Activated naive CD4-positive, alpha-beta T cell treated with anti-CD3 and anti-CD28 coated beads, Interleukin-2, amount 10 ng/mL, durations not matched to agents 7 days and 5 days (primary cell): ENCODE measurements around the gene GNA15.

Experiments
- CTCF ChIA-PET: fragments of 350-600 bp; sonication (Branson Sonifier 250); formaldehyde crosslinking; loops from one replicate; lab custom pipeline; 2021; ENCODE audit warnings: antibody characterized with exemption; lab: Charles Lee
- DNase-seq: peaks from one replicate; pipeline ENCODE4 v3.0.0-alpha.2; 2020
- H3K27ac Mint-ChIP-seq: one replicate; pipeline ENCODE4 v1.8.0; 2021; ENCODE audit warnings: mild to moderate bottlenecking, moderate library complexity, mixed read lengths
- H3K27me3 Mint-ChIP-seq: one replicate; pipeline ENCODE4 v1.8.0; 2021; ENCODE audit warnings: mild to moderate bottlenecking, mixed read lengths
- H3K36me3 Mint-ChIP-seq: one replicate; pipeline ENCODE4 v1.8.0; 2021; ENCODE audit warnings: mixed read lengths
- H3K4me1 Mint-ChIP-seq: one replicate; pipeline ENCODE4 v1.8.0; 2021; ENCODE audit warnings: mixed read lengths
- H3K4me3 Mint-ChIP-seq: one replicate; pipeline ENCODE4 v1.8.0; 2021; ENCODE audit warnings: mild to moderate bottlenecking, moderate library complexity, mixed read lengths
- H3K9me3 Mint-ChIP-seq: one replicate; pipeline ENCODE4 v1.8.0; 2021; ENCODE audit warnings: mixed read lengths

GNA15 gene

GRCh38 chr19:3100331-3100730, 35.5 kb upstream of the GNA15 start:
- H3K9me3 Mint-ChIP-seq, result no peaks in the 10 kb centered on the region
- peaks cover 88% of the 10 kb centered on the region for H3K27me3 Mint-ChIP-seq
- H3K4me1 Mint-ChIP-seq, result peaks cover 32% of the 10 kb centered on the region
- no peak overlapping the region for H3K4me3 Mint-ChIP-seq
- CTCF ChIA-PET, result interaction anchor here (1.0 kb wide), 1 partner anchor 138 kb away, joined by 4 read pairs; no protein-coding TSS in a partner anchor
- H3K27ac Mint-ChIP-seq, result no peak overlapping the region
- H3K36me3 Mint-ChIP-seq, result no peaks in the 10 kb centered on the region
- no peak for DNase-seq

GRCh38 chr19:3100747-3101730, 34.8 kb upstream of the GNA15 start:
- CTCF ChIA-PET, result interaction anchor here (1.0 to 5.8 kb wide), 3 partner anchors 23 to 138 kb away, joined by 3 to 75 read pairs (median 4); no protein-coding TSS in a partner anchor
- Mint-ChIP-seq H3K36me3 (no peaks in the 10 kb centered on the region), H3K9me3 (no peaks in the 10 kb centered on the region), H3K4me3 (no peak overlapping the region), H3K4me1 (peaks cover 25% of the 10 kb centered on the region), H3K27me3 (peaks cover 86% of the 10 kb centered on the region), H3K27ac (no peak overlapping the region)
- DNase-seq, result no peak

DNA sequence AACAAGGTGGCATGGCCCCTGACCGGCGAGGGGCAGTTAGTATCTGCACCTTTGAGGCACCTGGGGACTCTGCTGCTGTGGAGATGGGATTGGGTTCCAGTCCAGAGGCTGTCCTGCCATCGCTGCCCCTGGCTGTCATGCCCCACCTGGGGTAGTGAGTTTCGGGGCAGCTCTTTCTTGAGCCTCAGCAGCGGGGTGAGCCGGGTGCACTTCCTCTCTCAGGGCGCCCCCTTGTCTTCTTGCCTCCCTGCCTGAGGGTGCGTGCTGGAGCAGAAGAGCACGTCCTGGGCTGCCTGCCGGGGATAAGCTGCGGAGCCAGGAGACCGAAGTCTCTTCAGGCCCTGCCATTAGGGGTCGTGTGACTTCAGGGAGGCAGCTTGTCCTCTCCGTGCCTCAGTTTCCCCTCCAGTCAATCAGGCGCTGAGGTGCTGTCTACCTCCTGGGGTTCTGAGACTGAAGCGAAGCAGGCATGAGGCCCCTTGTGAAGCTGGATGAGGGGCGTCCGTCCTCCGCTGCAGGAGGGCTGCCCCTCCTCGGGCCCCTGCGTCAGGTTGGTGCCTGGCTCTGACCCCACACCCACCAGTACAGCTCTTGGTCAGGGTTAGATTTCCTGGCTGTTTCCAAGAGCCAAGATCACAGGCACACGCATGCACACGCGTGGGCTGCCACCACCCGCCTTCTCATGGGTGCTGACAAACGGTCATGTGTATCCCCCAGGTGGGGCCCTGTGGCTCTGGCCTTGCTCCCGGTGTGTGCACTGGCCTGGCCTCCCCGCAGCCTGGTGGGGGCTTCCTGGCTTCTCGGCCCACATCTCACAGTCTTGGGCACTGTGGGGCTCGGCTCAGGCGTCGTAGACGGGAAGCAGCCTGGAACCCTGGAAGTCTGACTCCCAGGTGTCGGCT, 33.3 kb upstream of the GNA15 start:
- DNase-seq, result no peak
- no peak overlapping the region for H3K27ac Mint-ChIP-seq
- peaks cover 73% of the 10 kb centered on the region for H3K27me3 Mint-ChIP-seq
- CTCF ChIA-PET, result interaction anchor here (1.4 to 5.8 kb wide), 4 partner anchors 14 to 43 kb away, joined by 3 to 75 read pairs (median 10); no protein-coding TSS in a partner anchor
- peaks cover 20% of the 10 kb centered on the region for H3K4me1 Mint-ChIP-seq
- no peaks in the 10 kb centered on the region for H3K9me3 Mint-ChIP-seq
- no peak overlapping the region for H3K4me3 Mint-ChIP-seq
- H3K36me3 Mint-ChIP-seq, result no peaks in the 10 kb centered on the region

DNA sequence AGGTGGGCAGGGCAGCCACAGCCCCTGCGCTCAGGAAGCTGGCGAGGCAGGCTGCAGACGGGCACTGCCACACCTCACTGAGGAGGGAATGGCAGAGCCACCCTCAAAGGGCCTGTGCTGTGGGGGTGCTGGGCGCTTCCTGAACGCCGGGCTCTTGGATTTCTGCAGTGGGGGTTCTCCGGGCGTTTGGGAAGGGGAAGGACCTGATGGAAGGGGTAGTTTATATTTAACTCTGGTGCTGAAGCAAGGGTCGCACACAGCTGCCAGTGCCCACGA, 31.2 kb upstream of the GNA15 start:
- no peaks in the 10 kb centered on the region for H3K36me3 Mint-ChIP-seq
- H3K4me3 Mint-ChIP-seq, result no peak overlapping the region
- CTCF ChIA-PET, result interaction anchor here (1.1 to 8.0 kb wide), 20 partner anchors 9 to 155 kb away, joined by 3 to 165 read pairs (median 5); no protein-coding TSS in a partner anchor
- peaks cover 14% of the 10 kb centered on the region for H3K4me1 Mint-ChIP-seq
- H3K27me3 Mint-ChIP-seq, result peaks cover 54% of the 10 kb centered on the region
- no peak for DNase-seq
- no peaks in the 10 kb centered on the region for H3K9me3 Mint-ChIP-seq
- no peak overlapping the region for H3K27ac Mint-ChIP-seq

- no peak for DNase-seq
- Mint-ChIP-seq H3K4me1 (peaks cover 12% of the 10 kb centered on the region), H3K9me3 (no peaks in the 10 kb centered on the region), H3K36me3 (no peaks in the 10 kb centered on the region), H3K27me3 (peaks cover 42% of the 10 kb centered on the region), H3K27ac (no peak overlapping the region), H3K4me3 (no peak overlapping the region)
- CTCF ChIA-PET, result interaction anchor here (1.0 to 8.0 kb wide), 5 partner anchors 24 to 155 kb away, joined by 3 to 165 read pairs (median 4); no protein-coding TSS in a partner anchor
These were observed 30.0 kb upstream of the GNA15 start for GRCh38 chr19:3105641-3106508.

- CTCF ChIA-PET, result interaction anchor here (0.7 to 8.0 kb wide), 5 partner anchors 22 to 155 kb away, joined by 3 to 165 read pairs (median 3); no protein-coding TSS in a partner anchor
- H3K9me3 Mint-ChIP-seq, result no peaks in the 10 kb centered on the region
- peaks cover 12% of the 10 kb centered on the region for H3K4me1 Mint-ChIP-seq
- no peak overlapping the region for H3K4me3 Mint-ChIP-seq
- no peak overlapping the region for H3K27ac Mint-ChIP-seq
- no peak for DNase-seq
- H3K27me3 Mint-ChIP-seq, result peaks cover 34% of the 10 kb centered on the region
- no peaks in the 10 kb centered on the region for H3K36me3 Mint-ChIP-seq
These were observed 29.2 kb upstream of the GNA15 start for GRCh38 chr19:3106509-3107141.

DNA sequence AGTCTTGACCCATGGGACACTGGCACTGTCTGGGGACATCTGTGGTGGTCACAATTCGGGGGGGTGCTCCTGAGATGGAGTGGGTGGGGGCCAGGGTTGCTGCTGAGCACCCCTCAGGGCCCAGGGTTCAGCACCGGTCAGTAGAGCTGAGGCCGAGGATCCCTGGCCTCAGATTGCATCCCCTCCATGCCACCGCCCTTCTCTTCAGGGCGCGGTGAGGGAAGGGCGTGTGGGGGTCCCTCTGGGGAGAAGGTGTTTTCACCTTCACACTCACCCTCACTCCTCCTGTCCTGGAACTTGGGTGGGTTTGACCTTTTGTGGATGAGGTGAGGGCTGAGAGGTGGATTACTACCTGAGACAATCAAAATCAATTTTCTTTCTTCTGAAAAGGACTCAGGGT, 28.2 kb upstream of the GNA15 start:
- Mint-ChIP-seq H3K36me3 (no peaks in the 10 kb centered on the region), H3K27me3 (peaks cover 24% of the 10 kb centered on the region), H3K4me3 (no peak overlapping the region), H3K9me3 (no peaks in the 10 kb centered on the region), H3K27ac (no peak overlapping the region), H3K4me1 (peaks cover 12% of the 10 kb centered on the region)
- DNase-seq, result no peak
- CTCF ChIA-PET, result interaction anchor here (0.6 to 8.0 kb wide), 13 partner anchors 19 to 224 kb away, joined by 3 to 165 read pairs (median 5); no protein-coding TSS in a partner anchor

- CTCF ChIA-PET, result interaction anchor here (0.6 to 8.0 kb wide), 21 partner anchors 8 to 221 kb away, joined by 3 to 165 read pairs (median 4); no protein-coding TSS in a partner anchor
- H3K36me3 Mint-ChIP-seq, result no peaks in the 10 kb centered on the region
These were observed 27.1 kb upstream of the GNA15 start for GRCh38 chr19:3108775-3109174.

DNA sequence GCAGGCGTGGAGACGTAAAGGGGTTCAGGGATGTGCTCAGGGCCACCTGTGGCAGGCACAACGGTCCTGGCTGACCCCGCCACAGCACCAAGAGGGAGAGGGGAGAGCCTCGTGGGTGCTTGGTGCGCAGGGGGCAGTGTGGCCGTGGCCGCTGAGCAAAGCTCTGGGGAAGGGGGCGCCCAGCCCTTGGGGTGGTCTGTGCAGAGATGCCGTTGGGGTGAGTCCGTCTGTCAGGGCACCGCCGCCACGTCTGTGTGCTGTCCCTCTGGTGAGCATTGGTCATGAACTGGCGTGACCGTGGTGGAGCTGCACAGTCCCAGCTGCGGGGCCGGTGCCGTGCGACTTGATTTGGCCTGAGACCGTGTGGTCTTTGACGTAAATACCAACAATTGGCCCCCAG, 26.3 kb upstream of the GNA15 start:
- H3K4me1 Mint-ChIP-seq, result peaks cover 4% of the 10 kb centered on the region
- H3K4me3 Mint-ChIP-seq, result no peak overlapping the region
- H3K27ac Mint-ChIP-seq, result no peak overlapping the region
- H3K27me3 Mint-ChIP-seq, result peaks cover 11% of the 10 kb centered on the region
- H3K9me3 Mint-ChIP-seq, result no peaks in the 10 kb centered on the region
- DNase-seq, result no peak
- CTCF ChIA-PET, result interaction anchor here (1.3 to 8.0 kb wide), 7 partner anchors 8 to 149 kb away, joined by 3 to 165 read pairs (median 5); no protein-coding TSS in a partner anchor
- H3K36me3 Mint-ChIP-seq, result no peaks in the 10 kb centered on the region

More at GRCh38 chr19:3108775-3109174, 27.1 kb upstream of the GNA15 start:
- Mint-ChIP-seq H3K27me3 (peaks cover 18% of the 10 kb centered on the region), H3K4me1 (peaks cover 9% of the 10 kb centered on the region), H3K27ac (peak overlapping the region; percentile 50), H3K9me3 (no peaks in the 10 kb centered on the region), H3K4me3 (no peak overlapping the region)
- DNase-seq, result peak; percentile 83

- CTCF ChIA-PET, result interaction anchor here (1.3 to 8.0 kb wide), 4 partner anchors 16 to 150 kb away, joined by 3 to 165 read pairs (median 4); no protein-coding TSS in a partner anchor
- peaks cover 4% of the 10 kb centered on the region for H3K4me1 Mint-ChIP-seq
- H3K4me3 Mint-ChIP-seq, result no peak overlapping the region
- no peak overlapping the region for H3K27ac Mint-ChIP-seq
- peaks cover 9% of the 10 kb centered on the region for H3K27me3 Mint-ChIP-seq
- no peaks in the 10 kb centered on the region for H3K9me3 Mint-ChIP-seq
- H3K36me3 Mint-ChIP-seq, result no peaks in the 10 kb centered on the region
- no peak for DNase-seq
These were observed 25.6 kb upstream of the GNA15 start for GRCh38 chr19:3110126-3110825.

DNA sequence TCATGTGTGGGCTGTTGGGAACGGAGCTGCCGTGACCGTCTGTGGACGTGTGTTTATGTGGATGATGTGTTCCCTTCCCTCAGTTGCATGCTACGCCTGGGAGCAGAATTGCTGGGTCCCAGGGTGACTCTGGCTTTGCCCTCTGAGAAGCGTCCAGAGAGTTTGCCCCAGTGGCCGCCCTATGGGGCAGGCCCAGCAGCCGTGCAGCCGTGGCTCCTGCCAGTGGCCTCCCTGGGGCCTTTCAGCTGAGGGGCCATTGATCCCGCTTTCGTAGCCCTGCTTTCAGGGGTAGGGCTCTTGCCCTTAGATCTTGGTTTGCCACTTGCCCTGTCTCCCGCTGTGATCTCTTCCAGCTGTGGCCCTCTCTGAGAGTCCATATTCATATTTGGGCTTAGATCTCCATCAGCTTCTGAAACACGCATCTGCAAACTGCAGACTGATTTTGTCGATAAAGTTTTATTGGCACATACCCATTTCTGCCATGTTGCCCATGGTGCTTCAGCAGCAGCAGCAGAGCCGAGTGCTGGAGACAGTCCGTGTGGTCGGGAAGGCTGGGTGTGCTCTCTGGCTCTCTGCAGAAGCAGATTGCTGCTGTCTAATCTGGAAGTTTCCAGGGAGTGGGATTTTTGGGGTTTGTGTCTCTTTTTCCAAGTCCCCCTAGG, 24.1 kb upstream of the GNA15 start:
- no peak for DNase-seq
- Mint-ChIP-seq H3K36me3 (no peaks in the 10 kb centered on the region), H3K27me3 (peaks cover 3% of the 10 kb centered on the region), H3K4me3 (no peak overlapping the region), H3K9me3 (no peaks in the 10 kb centered on the region), H3K27ac (no peak overlapping the region), H3K4me1 (peaks cover 4% of the 10 kb centered on the region)
- CTCF ChIA-PET, result no interaction called here
